CD14-positive monocyte (primary cell): ENCODE data around the gene LBP. TPM values are rescaled to one million over a fixed set of nuclear protein-coding genes. Genes with fewer than 3 reads are reported as not detected.

Source experiments
- DNase-seq, 3 donors: peaks; one replicate each; pipeline ENCODE4 v3.0.0-alpha.2; 2011 to 2022
- H2AFZ ChIP-seq: 2 replicates; pipeline ENCODE4 v1.6.0; 2012; ENCODE audit warnings: mild to moderate bottlenecking, low read depth, low read length, inconsistent platforms; ENCODE audit not compliant: insufficient read depth, poor library complexity, severe bottlenecking
- H3K27ac ChIP-seq, 2 donors: 1 replicate in 1 of 2; 2 replicates in 1 of 2; pipeline ENCODE4 v1.5.1; 2012 to 2013; ENCODE audit warnings: low read length in 2 of 2, control low read depth in 1 of 2, inconsistent platforms in 1 of 2, low read depth in 1 of 2, mild to moderate bottlenecking in 1 of 2
- H3K27me3 ChIP-seq, 2 donors: one replicate each; pipeline versions ENCODE4 v1.6.0 to v1.6.1; 2011 to 2013; ENCODE audit warnings: low read length in 2 of 2; ENCODE audit not compliant: control insufficient read depth in 2 of 2, insufficient read depth in 2 of 2
- H3K36me3 ChIP-seq, 2 donors: replicated peaks in 1 of 2; 1 replicate in 1 of 2; 2 replicates in 1 of 2; pipeline versions ENCODE4 v1.5.1 to v1.6.1; 2012 to 2013; ENCODE audit warnings: low read length in 2 of 2, control low read depth in 1 of 2, inconsistent platforms in 1 of 2, mild to moderate bottlenecking in 1 of 2; ENCODE audit not compliant: insufficient read depth in 2 of 2, control insufficient read depth in 1 of 2
- H3K4me1 ChIP-seq, 2 donors: 1 replicate in 1 of 2; 2 replicates in 1 of 2; pipeline versions ENCODE4 v1.5.1 to v1.6.1; 2012 to 2013; ENCODE audit warnings: low read length in 2 of 2, control low read depth in 1 of 2, inconsistent platforms in 1 of 2, mild to moderate bottlenecking in 1 of 2, moderate library complexity in 1 of 2; ENCODE audit not compliant: insufficient read depth in 2 of 2, control insufficient read depth in 1 of 2
- H3K4me2 ChIP-seq: replicated peaks from 2 replicates; pipeline ENCODE3; 2012; ENCODE audit warnings: low read length, moderate library complexity, mild to moderate bottlenecking; ENCODE audit not compliant: poor library complexity, severe bottlenecking; ENCODE audit errors: extremely low read depth
- H3K4me3 ChIP-seq, 3 experiments: fragments of 200-600 bp in 1 of 3; sonication (generic) in 1 of 3; replicated peaks in 1 of 3; 1 replicate in 2 of 3; 2 replicates in 1 of 3; pipeline ENCODE4 v1.5.1; 2011 to 2013; ENCODE audit warnings: low read length in 3 of 3, mild to moderate bottlenecking in 3 of 3, control low read depth in 2 of 3, low read depth in 2 of 3, inconsistent platforms in 1 of 3, moderate library complexity in 1 of 3
- H3K79me2 ChIP-seq: 2 replicates; pipeline ENCODE4 v1.6.0; 2012; ENCODE audit warnings: mild to moderate bottlenecking, control low read depth, inconsistent platforms, low read length, moderate library complexity; ENCODE audit not compliant: insufficient read depth
- H3K9ac ChIP-seq: 2 replicates; pipeline ENCODE4 v1.6.0; 2017; ENCODE audit warnings: low read length, mild to moderate bottlenecking; ENCODE audit not compliant: insufficient read depth, poor library complexity, severe bottlenecking
- H3K9me3 ChIP-seq, 2 donors: replicated peaks in 1 of 2; 1 replicate in 1 of 2; 2 replicates in 1 of 2; pipeline versions ENCODE4 v1.5.1 to v1.6.1; 2012 to 2013; ENCODE audit warnings: low read length in 2 of 2, control low read depth in 1 of 2; ENCODE audit not compliant: control insufficient read depth in 1 of 2, insufficient read depth in 1 of 2
- H4K20me1 ChIP-seq: 2 replicates; pipeline ENCODE4 v1.6.0; 2012; ENCODE audit warnings: mild to moderate bottlenecking, low read length, control low read depth, moderate library complexity; ENCODE audit not compliant: insufficient read depth
- H3K27ac Mint-ChIP-seq, 7 donors: one replicate each; pipeline ENCODE4 v1.8.0; 2020; ENCODE audit warnings: mild to moderate bottlenecking in 7 of 7, mixed read lengths in 7 of 7, moderate library complexity in 6 of 7, inconsistent platforms in 2 of 7
- H3K27me3 Mint-ChIP-seq, 3 donors: one replicate each; pipeline ENCODE4 v1.8.0; 2021 to 2022; ENCODE audit warnings: low read depth in 3 of 3, mild to moderate bottlenecking in 3 of 3, mixed read lengths in 3 of 3, moderate library complexity in 3 of 3, inconsistent platforms in 1 of 3
- H3K36me3 Mint-ChIP-seq, 2 donors: one replicate each; pipeline ENCODE4 v1.8.0; 2020; ENCODE audit warnings: mixed read lengths in 2 of 2, inconsistent platforms in 1 of 2, mild to moderate bottlenecking in 1 of 2
- H3K4me1 Mint-ChIP-seq: one replicate; pipeline ENCODE4 v1.8.0; 2020; ENCODE audit warnings: mild to moderate bottlenecking, mixed read lengths
- H3K4me3 Mint-ChIP-seq, 2 donors: one replicate each; pipeline ENCODE4 v1.8.0; 2020; ENCODE audit warnings: mild to moderate bottlenecking in 2 of 2, mixed read lengths in 2 of 2, moderate library complexity in 1 of 2
- H3K9me3 Mint-ChIP-seq, 7 donors: one replicate each; pipeline ENCODE4 v1.8.0; 2020 to 2022; ENCODE audit warnings: mixed read lengths in 7 of 7, mild to moderate bottlenecking in 6 of 7, moderate library complexity in 6 of 7, inconsistent platforms in 2 of 7
- WGBS: methylation state at CpG from one replicate; pipeline ENCODE4 v1.1.5; 2013; ENCODE audit warnings: missing lambda C conversion rate; ENCODE audit not compliant: insufficient coverage; 5-methylcytosine and 5-hydroxymethylcytosine counted together
- intact Hi-C, 2 donors: fragments of 100-400 bp; cut with micrococcal nuclease; formaldehyde crosslinking; loops; one replicate each; pipeline versions ENCODE4 v1.15.0 to v1.15.1; 2023
- polyA plus RNA-seq, 3 donors: library from polyadenylated mRNA; depleted of rRNA in 1 of 3; unstranded in 2 of 3; stranded (reverse) in 1 of 3; fragments of 300-500 nt in 2 of 3; fragments of >200 nt in 1 of 3; fragmentation: Illumina TruSeq in 2 of 3; gene quantifications; 1 replicate in 2 of 3; 2 replicates in 1 of 3; pipeline ENCODE4 v1.2.3, GENCODE V29; 2012 to 2021
- TF ChIP-seq, protein P1 (sequence below): fragments of 200-600 bp; IDR thresholded peaks from one replicate; pipeline ENCODE4 v1.8.0; 2022; ENCODE audit warnings: antibody characterized with exemption, mild to moderate bottlenecking

LBP gene
- polyA plus RNA-seq, 3 donors = not detected

DNA sequence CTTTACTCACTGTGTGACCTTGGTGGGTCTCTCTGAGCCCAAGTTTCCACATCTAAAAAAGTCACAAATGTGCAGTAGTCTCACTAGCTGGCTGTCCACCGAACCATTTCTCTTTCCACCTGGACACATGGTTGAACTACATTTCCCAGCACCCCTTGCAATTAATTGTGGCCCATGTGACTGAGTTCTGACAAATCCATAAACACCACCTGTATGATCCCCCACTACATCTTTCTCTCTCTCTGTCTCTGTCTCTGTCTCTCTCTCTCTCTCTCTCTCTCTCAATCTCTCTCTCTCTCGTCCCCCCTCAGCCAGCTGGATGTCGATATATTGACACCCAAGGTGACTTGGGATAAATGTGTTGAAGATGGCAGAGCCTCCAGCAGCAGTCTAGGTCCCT, 46.1 kb downstream of the LBP start:
- no peaks in the 10 kb centered on the region for H4K20me1 ChIP-seq
- DNase-seq = no peak
- Mint-ChIP-seq H3K36me3 (no peaks in the 10 kb centered on the region), H3K4me1 (peaks cover 16% of the 10 kb centered on the region), H3K27ac (no peak overlapping the region), H3K4me3 (no peak overlapping the region), H3K27me3 (peaks cover 0 to 6% (median 4%) of the 10 kb centered on the region in 3 donors), H3K9me3 (peaks cover 0 to 3% (median 0%) of the 10 kb centered on the region in 7 donors)
- H3K4me1 ChIP-seq = peaks cover 19% of the 10 kb centered on the region in 2 donors
- no peaks in the 10 kb centered on the region for H3K79me2 ChIP-seq
- no peak overlapping the region for H3K4me3 ChIP-seq
- 100% methylated on average over 1 of the region's 3 CpGs for WGBS
- no peak overlapping the region for H3K27ac ChIP-seq
- H3K9me3 ChIP-seq = no peaks in the 10 kb centered on the region
- no peak overlapping the region for H3K4me2 ChIP-seq
- H3K36me3 ChIP-seq = no peaks in the 10 kb centered on the region
- TF ChIP-seq, protein P1, sequence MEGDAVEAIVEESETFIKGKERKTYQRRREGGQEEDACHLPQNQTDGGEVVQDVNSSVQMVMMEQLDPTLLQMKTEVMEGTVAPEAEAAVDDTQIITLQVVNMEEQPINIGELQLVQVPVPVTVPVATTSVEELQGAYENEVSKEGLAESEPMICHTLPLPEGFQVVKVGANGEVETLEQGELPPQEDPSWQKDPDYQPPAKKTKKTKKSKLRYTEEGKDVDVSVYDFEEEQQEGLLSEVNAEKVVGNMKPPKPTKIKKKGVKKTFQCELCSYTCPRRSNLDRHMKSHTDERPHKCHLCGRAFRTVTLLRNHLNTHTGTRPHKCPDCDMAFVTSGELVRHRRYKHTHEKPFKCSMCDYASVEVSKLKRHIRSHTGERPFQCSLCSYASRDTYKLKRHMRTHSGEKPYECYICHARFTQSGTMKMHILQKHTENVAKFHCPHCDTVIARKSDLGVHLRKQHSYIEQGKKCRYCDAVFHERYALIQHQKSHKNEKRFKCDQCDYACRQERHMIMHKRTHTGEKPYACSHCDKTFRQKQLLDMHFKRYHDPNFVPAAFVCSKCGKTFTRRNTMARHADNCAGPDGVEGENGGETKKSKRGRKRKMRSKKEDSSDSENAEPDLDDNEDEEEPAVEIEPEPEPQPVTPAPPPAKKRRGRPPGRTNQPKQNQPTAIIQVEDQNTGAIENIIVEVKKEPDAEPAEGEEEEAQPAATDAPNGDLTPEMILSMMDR = no peak
- no peak overlapping the region for H2AFZ ChIP-seq
- H3K27me3 ChIP-seq = no peaks in the 10 kb centered on the region
- intact Hi-C loops = no loop called here
- H3K9ac ChIP-seq = no peak overlapping the region

GRCh38 chr20:38393259-38393658, 47.0 kb downstream of the LBP start:
- Histone ChIP-seq H3K27ac (no peak overlapping the region), H3K4me3 (no peak overlapping the region), H3K9ac (no peak overlapping the region), H3K4me1 (peaks cover 19% of the 10 kb centered on the region in 2 donors), H2AFZ (no peak overlapping the region), H3K9me3 (no peaks in the 10 kb centered on the region), H3K79me2 (no peaks in the 10 kb centered on the region), H3K27me3 (no peaks in the 10 kb centered on the region), H4K20me1 (no peaks in the 10 kb centered on the region), H3K4me2 (no peak overlapping the region), H3K36me3 (no peaks in the 10 kb centered on the region)
- H3K4me1 Mint-ChIP-seq = peaks cover 16% of the 10 kb centered on the region
- H3K4me3 Mint-ChIP-seq = no peak overlapping the region
- WGBS = 100% methylated on average over 1 of the region's 5 CpGs
- peaks cover 2 to 4% (median 3%) of the 10 kb centered on the region in 3 donors for H3K27me3 Mint-ChIP-seq
- TF ChIP-seq, protein P1 = no peak
- no peak for DNase-seq
- peaks cover 0 to 3% (median 0%) of the 10 kb centered on the region in 7 donors for H3K9me3 Mint-ChIP-seq
- no peaks in the 10 kb centered on the region for H3K36me3 Mint-ChIP-seq
- intact Hi-C loops = no loop called here
- no peak overlapping the region for H3K27ac Mint-ChIP-seq
